ENCODE measurements around the gene UTP15.

UTP15 gene

GRCh38 chr5:73623060-73623459, 57.5 kb downstream of the UTP15 start:
- no peak for DNase-seq (ENCODE audit: low read depth, low spot score)

GRCh38 chr5:73623901-73624404, 58.4 kb downstream of the UTP15 start:
- no peak for DNase-seq (ENCODE audit: low read depth, low spot score)

- no peak for DNase-seq (ENCODE audit: low read depth, low spot score)
These were observed 59.3 kb downstream of the UTP15 start for GRCh38 chr5:73624888-73625287.

- no peak for DNase-seq (ENCODE audit: low read depth, low spot score)
These were observed 59.9 kb downstream of the UTP15 start for GRCh38 chr5:73625372-73625943.

- no peak for DNase-seq (ENCODE audit: low read depth, low spot score)
These were observed 60.6 kb downstream of the UTP15 start, which contains the start of gene ARHGEF28 for GRCh38 chr5:73625944-73626811. TSS of gene ARHGEF28 (plus strand) at chr5:73626196. CDS start at chr5:73684852, 58,656 bp downstream.

- DNase-seq (ENCODE audit: low read depth, low spot score): no peak
These were observed 61.3 kb downstream of the UTP15 start for GRCh38 chr5:73626814-73627313.

- no peak for DNase-seq (ENCODE audit: low read depth, low spot score)
These were observed 63.9 kb downstream of the UTP15 start for GRCh38 chr5:73629456-73629855.

- no peak for DNase-seq (ENCODE audit: low read depth, low spot score)
These were observed 65.2 kb downstream of the UTP15 start for GRCh38 chr5:73630765-73631164.

- no peak for DNase-seq (ENCODE audit: low read depth, low spot score)
These were observed 66.0 kb downstream of the UTP15 start for GRCh38 chr5:73631500-73631899.

All from activated naive CD8-positive, alpha-beta T cell treated with anti-CD3 and anti-CD28 coated beads, Interleukin-2, amount 50 U/mL, for 16 hours (primary cell).